Activated CD4-positive, alpha-beta T cell treated with anti-CD3 and anti-CD28 coated beads, Interleukin-2, amount 50 U/mL, for 4 hours (primary cell): ENCODE measurements around the gene TMEM176B.

Experiments used
- DNase-seq, 2 experiments: peaks; one replicate each; pipeline ENCODE4 v3.0.0-alpha.2; 2020

TMEM176B gene

GRCh38 chr7:150799741-150800580, at the start of gene TMEM176B:
Gene TMEM176B (minus strand): TSS chr7:150800364. CDS start chr7:150796569, 3,795 bp downstream.
- DNase-seq, result no peak

DNA sequence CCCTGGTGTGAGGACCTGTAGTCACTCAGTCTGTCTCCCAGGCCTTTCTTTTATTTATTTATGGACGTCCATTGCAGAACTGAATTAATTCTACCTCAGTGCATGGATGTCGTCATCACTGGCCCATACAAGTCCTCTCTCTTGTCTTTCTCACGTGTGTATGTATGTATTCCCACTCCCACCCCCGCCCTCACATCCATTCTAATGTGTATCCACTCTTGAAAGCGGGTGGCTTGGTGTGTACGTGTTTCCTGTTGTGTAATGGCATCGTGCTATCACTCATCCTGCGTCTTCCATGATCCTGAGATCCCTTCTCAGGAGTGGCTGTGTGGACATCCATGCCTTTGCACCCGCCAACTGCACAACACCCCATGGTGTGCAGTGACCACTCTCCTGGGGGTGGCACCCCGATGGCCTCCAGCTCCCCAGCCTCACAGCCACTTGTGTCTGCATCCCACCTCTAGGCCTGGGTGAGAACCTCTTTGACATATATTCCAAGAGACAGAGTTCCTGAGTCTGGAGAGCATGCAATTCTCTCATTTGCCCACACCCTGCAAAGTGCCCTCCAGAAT, 49.1 kb upstream of the TMEM176B start:
- DNase-seq, result no peak

DNA sequence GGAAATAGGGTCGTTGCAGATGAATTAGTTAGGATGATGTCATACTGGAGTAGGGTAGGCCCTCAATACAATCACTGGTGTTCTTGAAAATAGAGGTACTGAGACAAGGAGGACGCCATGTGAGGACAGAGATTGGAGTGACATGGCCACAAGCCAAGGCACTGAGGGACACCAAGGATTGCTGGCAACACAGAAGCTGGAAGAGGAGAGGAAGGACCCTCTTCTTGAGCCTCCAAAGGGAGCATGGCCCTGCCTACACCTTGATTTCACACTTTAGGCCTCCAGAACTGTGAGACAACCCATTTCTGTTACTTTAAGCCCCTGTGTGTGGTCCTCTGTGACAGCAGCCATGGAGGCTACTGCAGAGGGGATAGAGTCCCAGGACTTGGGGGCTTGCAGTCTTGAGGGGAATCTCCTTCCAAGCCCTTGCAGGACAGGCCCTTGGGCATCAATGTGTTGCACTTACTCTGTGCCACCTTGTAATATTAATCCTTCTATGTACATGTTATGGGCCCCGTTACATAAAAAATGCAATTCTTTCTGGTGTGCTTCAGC, 48.5 kb upstream of the TMEM176B start:
- DNase-seq, result no peak

GRCh38 chr7:150848111-150848510, 47.9 kb upstream of the TMEM176B start:
- no peak for DNase-seq

GRCh38 chr7:150847536-150847935, 47.4 kb upstream of the TMEM176B start:
- DNase-seq, result no peak

DNA sequence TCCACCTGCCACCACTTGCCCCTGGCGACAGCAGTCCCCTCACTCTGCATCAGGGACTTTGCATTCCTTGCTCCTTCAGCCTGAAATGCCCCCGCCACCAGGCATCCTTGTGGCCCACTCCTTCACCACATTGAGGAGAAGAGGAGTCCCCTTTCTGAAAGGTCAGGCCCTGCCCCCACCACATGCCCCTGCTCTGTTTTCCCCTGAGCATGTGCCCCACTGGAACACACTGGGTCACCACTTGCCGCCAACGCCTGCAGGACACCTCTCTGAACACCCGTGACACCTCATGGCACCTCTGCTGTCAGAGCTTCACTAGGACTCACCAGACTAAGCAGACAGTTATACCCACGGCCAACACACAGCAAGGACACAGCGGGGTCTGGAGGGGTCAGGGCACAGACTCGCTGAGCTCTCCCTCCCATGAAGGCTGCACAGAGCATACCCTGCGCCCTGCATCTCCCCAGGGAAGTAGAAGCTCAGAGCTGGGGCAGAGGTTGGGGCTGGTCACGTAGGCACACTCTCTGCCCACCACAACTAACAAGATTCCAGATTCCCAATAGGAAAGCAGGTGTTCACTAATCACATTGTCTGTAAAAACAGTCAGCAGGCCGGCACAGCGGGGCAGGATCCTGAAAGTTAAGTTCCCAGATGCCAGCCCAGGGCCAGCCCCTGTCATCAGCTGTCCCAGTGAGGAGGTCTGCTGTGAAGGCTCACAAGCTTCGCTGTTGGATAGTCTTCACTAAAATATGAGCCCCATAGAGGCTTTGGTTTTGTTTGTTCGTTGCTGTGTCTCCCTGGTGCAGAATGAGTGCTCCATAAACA, 46.3 kb upstream of the TMEM176B start:
- no peak for DNase-seq

GRCh38 chr7:150845421-150845861, 45.3 kb upstream of the TMEM176B start:
- DNase-seq, result no peak

GRCh38 chr7:150842716-150843115, 42.6 kb upstream of the TMEM176B start:
- DNase-seq, result no peak

DNA sequence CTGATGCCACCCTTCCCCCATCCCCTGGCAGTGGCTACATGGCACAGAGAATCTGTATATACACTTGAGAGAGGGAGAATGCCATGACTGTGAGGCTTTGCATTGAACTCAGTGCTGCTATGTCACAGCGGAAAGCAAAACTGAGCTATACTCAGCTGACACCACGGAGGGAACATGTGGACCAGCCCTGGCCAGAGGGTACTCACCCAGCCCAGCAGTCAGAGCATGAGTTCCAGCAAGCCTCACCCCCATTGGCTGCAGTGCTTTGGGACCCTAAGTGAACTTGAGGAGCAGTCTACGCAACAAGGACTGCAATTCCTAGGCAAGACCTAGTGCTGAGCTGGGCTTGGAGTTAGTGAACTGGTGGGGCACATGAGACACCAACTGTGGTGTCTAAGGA, 41.9 kb upstream of the TMEM176B start:
- DNase-seq, result no peak

DNA sequence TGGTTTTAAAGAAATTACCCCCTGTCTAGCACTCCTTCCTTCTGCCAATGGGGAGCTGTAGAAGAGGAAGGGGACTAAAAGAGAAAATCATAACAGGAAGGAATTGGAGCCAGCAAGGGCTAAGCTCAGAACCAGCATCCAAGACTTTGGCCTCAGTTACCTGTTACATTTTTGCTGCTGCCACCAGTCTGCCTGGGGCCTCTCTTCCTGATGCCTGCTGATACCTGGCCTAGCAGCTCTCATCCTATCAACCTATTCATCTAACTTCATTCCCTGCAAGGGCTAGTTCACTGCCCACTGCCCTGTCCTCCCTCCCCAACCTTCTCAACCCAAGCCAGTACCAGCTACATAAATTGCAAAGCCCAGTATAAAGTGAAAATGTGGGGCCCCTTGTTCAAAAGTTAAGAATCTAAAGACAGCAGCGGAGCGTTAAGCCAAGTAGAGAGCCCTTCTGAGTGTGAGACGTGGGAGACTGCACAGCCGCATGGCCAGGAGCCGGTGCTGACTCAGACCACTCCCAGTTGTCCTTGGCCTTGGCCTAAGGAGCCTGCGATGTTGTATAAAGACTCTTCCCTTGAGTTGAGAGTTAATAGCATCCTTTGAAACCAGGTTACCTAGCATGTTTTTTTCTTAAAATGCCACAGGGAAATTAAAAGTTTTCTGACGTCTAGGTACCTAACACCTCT, 38.9 kb upstream of the TMEM176B start:
- DNase-seq, result no peak

DNA sequence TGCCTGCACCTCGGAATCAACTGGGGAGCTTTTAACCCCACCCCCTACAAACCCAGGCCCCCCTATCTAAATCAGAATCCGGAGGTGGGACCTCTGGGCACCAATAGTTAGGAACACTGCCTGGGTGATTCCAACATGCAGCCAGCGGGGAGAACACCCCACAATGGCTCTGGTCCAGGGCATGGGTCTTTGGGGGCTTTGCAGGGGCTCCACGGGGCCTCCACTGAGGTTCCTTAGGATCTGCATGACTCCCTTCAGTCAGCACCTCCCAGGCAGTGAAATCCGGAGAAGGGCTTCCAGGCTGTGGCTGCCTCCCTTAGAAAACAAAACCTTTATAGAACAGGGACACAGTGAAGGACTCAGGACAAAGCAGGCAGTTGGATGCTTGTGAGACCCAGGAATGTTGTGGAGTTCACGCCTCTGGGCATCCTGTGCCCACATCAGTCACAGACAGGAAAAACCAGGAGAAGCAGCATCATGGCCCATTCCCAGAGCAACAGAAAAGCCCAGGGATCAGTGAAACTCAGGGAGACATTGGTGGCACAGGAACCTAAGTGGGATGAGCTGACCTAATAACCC, 35.6 kb upstream of the TMEM176B start:
- no peak for DNase-seq

- DNase-seq, result no peak
These were observed 34.9 kb upstream of the TMEM176B start for GRCh38 chr7:150835019-150835418.

DNA sequence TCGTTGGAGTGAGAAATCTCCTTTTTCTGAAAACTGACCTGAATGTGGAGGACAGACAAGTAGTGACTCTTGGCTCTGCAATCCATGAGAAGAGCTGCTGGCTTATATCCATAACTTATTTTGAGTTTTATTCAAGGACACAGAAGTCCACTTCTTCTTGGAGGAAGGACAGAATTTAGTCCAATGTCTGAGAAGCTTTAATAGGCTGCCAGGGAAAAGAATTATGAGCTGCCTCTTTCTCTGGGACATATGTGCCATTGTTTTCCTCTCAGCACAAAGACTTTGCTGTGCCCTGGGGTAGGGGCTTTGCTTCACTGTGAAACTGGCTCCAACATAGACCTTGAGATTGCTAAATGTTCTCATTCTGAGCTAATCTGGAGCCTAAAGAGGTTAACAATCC, 31.7 kb upstream of the TMEM176B start:
- no peak for DNase-seq

- DNase-seq, result no peak
These were observed 30.8 kb upstream of the TMEM176B start for GRCh38 chr7:150830937-150831336.

GRCh38 chr7:150829426-150829825, 29.3 kb upstream of the TMEM176B start:
- no peak for DNase-seq

DNA sequence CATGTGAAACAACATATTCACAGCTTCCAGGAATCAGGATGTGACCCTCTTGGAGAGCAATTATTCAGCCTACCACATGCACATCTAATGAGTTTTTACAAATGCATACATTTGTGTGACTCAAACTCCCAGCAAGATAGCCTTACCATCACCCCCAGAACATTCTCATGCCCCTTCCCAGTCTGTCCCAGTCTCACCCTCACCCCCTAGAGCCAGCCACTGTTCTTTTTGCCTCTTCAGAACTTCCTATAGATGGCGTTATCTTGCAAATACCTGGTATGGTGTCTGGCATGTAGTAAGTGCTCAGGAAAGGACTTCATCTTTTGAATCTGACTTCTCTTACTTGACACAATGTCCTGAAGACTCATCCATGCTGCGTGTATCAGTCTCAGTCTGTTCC, 28.2 kb upstream of the TMEM176B start:
- DNase-seq, result no peak

GRCh38 chr7:150826061-150826849, 26.1 kb upstream of the TMEM176B start:
- DNase-seq, result no peak

DNA sequence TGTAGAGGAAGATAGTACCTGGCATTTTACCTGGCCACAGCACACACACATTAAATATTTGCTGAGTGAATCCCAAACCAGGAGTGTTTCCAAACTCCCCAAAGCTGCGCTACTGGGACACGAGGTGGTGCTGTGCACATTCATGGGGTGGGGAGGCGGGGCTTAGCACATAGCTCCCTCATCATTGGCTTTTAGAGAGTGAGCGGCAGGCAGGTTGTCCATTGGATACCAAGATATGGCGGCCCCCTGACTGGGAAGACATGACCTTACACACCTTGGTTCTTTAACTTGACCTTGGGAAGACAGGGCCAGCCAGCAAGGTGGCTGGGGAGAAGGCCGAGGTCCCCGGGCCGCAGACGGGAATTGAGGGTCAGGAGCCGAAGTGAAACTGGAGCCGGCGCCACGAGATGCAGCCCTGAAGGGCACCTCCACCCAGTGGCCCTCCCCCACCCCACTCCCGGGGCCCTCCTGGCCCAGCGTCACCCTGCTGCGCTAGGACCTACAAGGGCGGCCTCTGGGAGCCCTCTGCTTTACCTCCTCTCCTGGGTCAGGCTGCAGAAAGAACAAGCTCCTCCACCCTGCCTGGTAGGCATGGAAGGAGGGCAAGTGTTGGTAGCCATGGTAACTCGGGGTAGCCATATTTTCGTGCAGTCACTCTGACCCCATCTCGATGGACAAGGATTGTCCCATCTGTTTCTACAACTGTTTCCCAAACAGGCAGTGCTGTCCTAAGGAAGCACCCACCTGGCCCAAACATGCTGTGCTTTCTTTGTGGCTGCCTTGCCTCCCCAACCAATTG, 24.4 kb upstream of the TMEM176B start:
- no peak for DNase-seq

DNA sequence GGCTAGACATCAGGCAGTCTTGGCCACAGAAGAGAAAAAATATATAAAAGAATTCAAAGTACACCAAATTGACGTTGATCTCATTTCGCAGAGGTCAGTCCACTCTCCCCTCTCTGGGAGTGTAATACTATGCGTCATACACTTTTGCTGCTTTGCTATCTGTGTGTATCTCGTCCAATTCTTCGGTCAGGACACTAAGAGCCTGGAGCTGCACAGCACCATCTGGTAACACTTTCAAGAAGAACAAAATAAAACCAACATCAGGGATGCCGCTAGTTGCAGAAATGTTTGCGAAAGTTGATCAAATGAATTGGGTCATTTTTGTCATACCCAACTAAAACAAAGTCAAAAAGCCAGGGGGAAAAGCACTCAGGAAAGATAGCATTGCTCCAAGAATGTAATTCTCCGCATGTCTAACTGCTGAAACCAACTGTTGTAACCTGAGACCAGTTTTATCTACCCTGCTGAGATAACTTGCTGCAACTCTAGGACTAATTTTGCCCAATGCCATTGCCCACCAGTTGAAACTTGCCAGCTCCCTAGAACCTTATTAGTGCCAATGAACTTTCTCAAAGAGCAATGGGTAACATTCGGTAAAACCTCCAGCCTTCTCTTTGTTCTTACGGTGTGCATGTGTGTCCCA, 23.4 kb upstream of the TMEM176B start:
- DNase-seq, result no peak

DNA sequence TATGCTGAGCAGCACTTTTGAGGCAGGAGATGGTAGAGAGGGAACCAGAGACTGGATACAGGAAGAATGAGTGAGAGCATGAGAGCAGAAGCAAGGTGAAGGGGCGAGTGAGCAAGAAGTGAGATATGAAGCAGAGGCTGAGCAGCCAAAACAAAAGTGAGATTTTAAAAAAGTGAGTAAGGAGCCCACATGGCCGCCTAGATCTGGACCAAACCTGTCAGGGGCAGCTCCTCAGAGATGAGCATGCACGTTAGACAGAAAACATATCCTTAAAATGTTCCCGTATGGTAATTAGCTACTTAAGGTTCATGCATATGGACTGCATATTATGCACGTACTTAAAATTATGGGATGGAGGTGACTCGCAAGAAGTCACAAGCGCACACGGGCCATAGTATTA, 22.9 kb upstream of the TMEM176B start:
- DNase-seq, result no peak
